H1 (cell line): Measurements from ENCODE around the gene TAOK2.

ENCODE experiments used
- CEBPB ChIP-seq: IDR thresholded peaks from 2 replicates; pipeline ENCODE4 v1.6.1; 2012; ENCODE audit warnings: low read depth, low read length
- KDM5A ChIP-seq: fragments of 200-600 bp; IDR thresholded peaks from 2 replicates; pipeline ENCODE4 v1.7.1; 2012; ENCODE audit warnings: mild to moderate bottlenecking, low read length, inconsistent platforms, mixed read lengths
- MAFK ChIP-seq: IDR thresholded peaks from 2 replicates; pipeline ENCODE4 v1.6.1; 2012; ENCODE audit warnings: low read depth, mild to moderate bottlenecking, improper control_type of control experiment, low read length
- PHF8 ChIP-seq: fragments of 200-600 bp; sonication (generic); conservative IDR thresholded peaks from 2 replicates; pipeline ENCODE4 v1.7.1; 2012; ENCODE audit warnings: low read depth, mild to moderate bottlenecking, inconsistent platforms, low read length, moderate library complexity
- POLR2A ChIP-seq, 2 experiments: IDR thresholded peaks; 1 replicate in 1 of 2; 2 replicates in 1 of 2; pipeline ENCODE4 v1.6.1; 2011; ENCODE audit warnings: low read depth in 2 of 2, low read length in 2 of 2, mild to moderate bottlenecking in 2 of 2; ENCODE audit errors: control extremely low read depth in 1 of 2
- SP2 ChIP-seq: IDR thresholded peaks from 2 replicates; pipeline ENCODE4 v1.6.1; 2012; ENCODE audit warnings: mild to moderate bottlenecking, low read length, inconsistent platforms
- SUZ12 ChIP-seq: fragments of 200-600 bp; sonication (generic); IDR thresholded peaks from 2 replicates; pipeline ENCODE4 v1.6.1; 2012; ENCODE audit warnings: mild to moderate bottlenecking, inconsistent platforms, low read length, moderate library complexity, mixed read lengths
- TF ChIP-seq, protein P1 (sequence below), 3 experiments: IDR thresholded peaks; 1 replicate in 2 of 3; 2 replicates in 1 of 3; pipeline versions ENCODE4 v1.5.1 to v1.6.1; 2011; ENCODE audit warnings: low read length in 3 of 3, mild to moderate bottlenecking in 3 of 3, inconsistent platforms in 2 of 3, low read depth in 1 of 3, moderate library complexity in 1 of 3; ENCODE audit not compliant: insufficient read depth in 1 of 3; ENCODE audit errors: control extremely low read depth in 1 of 3
- TF ChIP-seq, protein P2 (sequence below): IDR thresholded peaks from 2 replicates; pipeline ENCODE4 v1.6.1; 2012; ENCODE audit warnings: inconsistent platforms

DNA sequence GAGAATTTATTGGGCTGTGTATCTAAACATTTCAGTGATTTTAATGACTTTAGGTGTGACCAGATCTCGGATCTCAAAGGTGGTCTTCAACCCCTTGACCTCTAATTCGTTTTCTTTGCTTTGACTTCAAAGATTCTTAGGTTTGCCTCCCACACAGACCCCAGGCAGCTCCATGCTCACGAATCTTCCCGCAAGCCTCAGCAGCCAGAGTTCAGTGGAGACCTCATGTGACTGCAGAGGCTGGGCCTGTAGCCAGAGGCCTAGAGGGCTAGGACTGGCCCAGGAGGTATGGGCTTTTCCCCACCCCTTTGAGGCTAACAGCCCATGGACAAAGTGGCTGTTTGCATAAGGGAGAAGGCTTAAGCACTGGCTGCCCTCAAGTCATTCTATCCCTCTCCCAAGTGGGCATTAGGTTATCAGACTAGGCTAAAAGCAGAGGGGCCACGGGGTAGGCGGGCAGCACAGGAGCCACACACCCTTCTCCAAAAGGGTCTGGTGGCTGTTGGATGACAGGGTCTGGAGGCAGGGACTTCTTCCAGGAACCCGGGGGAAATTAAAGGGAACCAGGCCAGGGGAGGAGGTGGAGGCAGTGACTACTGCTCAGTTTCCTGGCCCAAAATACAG, 18.8 kb downstream of the TAOK2 start:
- no peak for TF ChIP-seq POLR2A (IDR thresholded peaks at IDR 0.05; ENCODE audit: control extremely low read depth in 1 of 2, low read depth in 2 of 2, low read length in 2 of 2)
- TF ChIP-seq, protein P1, sequence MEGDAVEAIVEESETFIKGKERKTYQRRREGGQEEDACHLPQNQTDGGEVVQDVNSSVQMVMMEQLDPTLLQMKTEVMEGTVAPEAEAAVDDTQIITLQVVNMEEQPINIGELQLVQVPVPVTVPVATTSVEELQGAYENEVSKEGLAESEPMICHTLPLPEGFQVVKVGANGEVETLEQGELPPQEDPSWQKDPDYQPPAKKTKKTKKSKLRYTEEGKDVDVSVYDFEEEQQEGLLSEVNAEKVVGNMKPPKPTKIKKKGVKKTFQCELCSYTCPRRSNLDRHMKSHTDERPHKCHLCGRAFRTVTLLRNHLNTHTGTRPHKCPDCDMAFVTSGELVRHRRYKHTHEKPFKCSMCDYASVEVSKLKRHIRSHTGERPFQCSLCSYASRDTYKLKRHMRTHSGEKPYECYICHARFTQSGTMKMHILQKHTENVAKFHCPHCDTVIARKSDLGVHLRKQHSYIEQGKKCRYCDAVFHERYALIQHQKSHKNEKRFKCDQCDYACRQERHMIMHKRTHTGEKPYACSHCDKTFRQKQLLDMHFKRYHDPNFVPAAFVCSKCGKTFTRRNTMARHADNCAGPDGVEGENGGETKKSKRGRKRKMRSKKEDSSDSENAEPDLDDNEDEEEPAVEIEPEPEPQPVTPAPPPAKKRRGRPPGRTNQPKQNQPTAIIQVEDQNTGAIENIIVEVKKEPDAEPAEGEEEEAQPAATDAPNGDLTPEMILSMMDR (IDR thresholded peaks at IDR 0.05; ENCODE audit: control extremely low read depth in 1 of 3, insufficient read depth in 1 of 3, low read depth in 1 of 3, low read length in 3 of 3), result no peak
- no peak for TF ChIP-seq PHF8
- TF ChIP-seq KDM5A, result no peak
- no peak for TF ChIP-seq MAFK
- TF ChIP-seq CEBPB, result no peak
- TF ChIP-seq, protein P2, sequence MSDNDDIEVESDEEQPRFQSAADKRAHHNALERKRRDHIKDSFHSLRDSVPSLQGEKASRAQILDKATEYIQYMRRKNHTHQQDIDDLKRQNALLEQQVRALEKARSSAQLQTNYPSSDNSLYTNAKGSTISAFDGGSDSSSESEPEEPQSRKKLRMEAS, result no peak
- TF ChIP-seq SUZ12, result no peak
- TF ChIP-seq SP2, result no peak
